Activated CD4-positive, alpha-beta T cell treated with anti-CD3 and anti-CD28 coated beads, Interleukin-2, amount 10 ng/mL, durations not matched to agents 7 days and 5 days (primary cell): Measurements from ENCODE around the gene ZMIZ1. TPM values are rescaled to one million over a fixed set of nuclear protein-coding genes. Genes with fewer than 3 reads are reported as not detected.

Experiments
- CTCF ChIA-PET: fragments of 350-600 bp; sonication (Branson Sonifier 250); formaldehyde crosslinking; loops from one replicate; lab custom pipeline; 2021; ENCODE audit warnings: antibody characterized with exemption; lab: Charles Lee
- POLR2A ChIA-PET: fragments of 350-600 bp; sonication (Branson Sonifier 250); formaldehyde crosslinking; loops from one replicate; lab custom pipeline; 2021; ENCODE audit warnings: antibody characterized with exemption; lab: Charles Lee
- DNase-seq: peaks from one replicate; pipeline ENCODE4 v3.0.0-alpha.2; 2020
- H3K27ac Mint-ChIP-seq: one replicate; pipeline ENCODE4 v1.8.0; 2021; ENCODE audit warnings: mild to moderate bottlenecking, moderate library complexity, mixed read lengths
- H3K27me3 Mint-ChIP-seq: one replicate; pipeline ENCODE4 v1.8.0; 2021; ENCODE audit warnings: mixed read lengths
- H3K36me3 Mint-ChIP-seq: one replicate; pipeline ENCODE4 v1.8.0; 2021; ENCODE audit warnings: low read depth, mixed read lengths
- H3K4me1 Mint-ChIP-seq: one replicate; pipeline ENCODE4 v1.8.0; 2021; ENCODE audit warnings: mixed read lengths
- H3K4me3 Mint-ChIP-seq: one replicate; pipeline ENCODE4 v1.8.0; 2021; ENCODE audit warnings: mild to moderate bottlenecking, moderate library complexity, mixed read lengths
- H3K9me3 Mint-ChIP-seq: one replicate; pipeline ENCODE4 v1.8.0; 2021; ENCODE audit warnings: mixed read lengths
- total RNA-seq, 2 experiments: library from RNA; stranded (reverse); gene quantifications; one replicate each; pipeline ENCODE4 v1.2.3, GENCODE V29; 2021

ZMIZ1 gene
- total RNA-seq, 2 experiments from 2014 or later = 27.8 to 31.5 TPM

DNA sequence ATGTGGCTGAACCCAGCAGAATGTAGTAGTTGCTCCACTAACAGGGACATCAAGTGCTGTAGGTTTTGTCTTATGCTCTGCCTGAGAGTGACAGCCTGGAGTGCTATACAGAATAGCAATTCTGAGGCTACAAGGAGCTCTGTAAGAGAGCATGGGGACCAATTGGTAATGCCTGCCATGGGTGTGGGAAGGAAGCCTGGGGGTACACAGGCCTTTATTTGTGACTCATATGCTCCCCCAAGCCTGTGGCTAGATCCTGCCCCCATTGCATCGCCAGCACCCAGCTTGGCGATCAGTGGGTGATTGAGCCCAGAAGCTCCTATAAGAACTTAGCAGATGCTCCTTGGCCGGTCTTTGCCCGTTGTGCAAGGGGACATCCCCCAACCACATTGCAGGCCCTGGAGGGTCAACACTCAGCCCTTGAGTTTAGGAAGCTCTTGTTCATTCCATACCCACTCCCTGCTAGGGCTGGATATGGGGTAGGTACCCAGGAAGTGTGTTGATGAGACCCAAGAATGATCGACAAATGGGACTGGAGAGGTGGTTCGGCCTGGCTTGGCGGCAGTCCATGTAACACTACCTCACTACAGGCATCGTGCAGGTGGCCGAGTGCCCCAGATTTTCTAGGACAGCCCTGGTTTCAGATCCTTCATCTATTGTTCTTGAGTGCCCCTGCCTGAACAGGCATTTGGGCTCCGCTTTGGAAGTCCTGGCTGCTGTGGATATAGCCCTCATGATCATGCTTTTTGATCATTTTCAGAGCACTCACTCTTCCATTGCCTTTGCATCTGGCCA lies 37.7 kb downstream of the ZMIZ1 start:
- no peak overlapping the region for H3K4me3 Mint-ChIP-seq
- no peak overlapping the region for H3K27ac Mint-ChIP-seq
- no peaks in the 10 kb centered on the region for H3K27me3 Mint-ChIP-seq
- no peaks in the 10 kb centered on the region for H3K36me3 Mint-ChIP-seq
- peaks cover 25% of the 10 kb centered on the region for H3K4me1 Mint-ChIP-seq
- ChIA-PET POLR2A (no interaction called here), CTCF (interaction anchor here (1.1 to 2.0 kb wide), 2 partner anchors 31 to 305 kb away, joined by 3 to 5 read pairs; no protein-coding TSS in a partner anchor)
- H3K9me3 Mint-ChIP-seq = no peaks in the 10 kb centered on the region
- no peak for DNase-seq

DNA sequence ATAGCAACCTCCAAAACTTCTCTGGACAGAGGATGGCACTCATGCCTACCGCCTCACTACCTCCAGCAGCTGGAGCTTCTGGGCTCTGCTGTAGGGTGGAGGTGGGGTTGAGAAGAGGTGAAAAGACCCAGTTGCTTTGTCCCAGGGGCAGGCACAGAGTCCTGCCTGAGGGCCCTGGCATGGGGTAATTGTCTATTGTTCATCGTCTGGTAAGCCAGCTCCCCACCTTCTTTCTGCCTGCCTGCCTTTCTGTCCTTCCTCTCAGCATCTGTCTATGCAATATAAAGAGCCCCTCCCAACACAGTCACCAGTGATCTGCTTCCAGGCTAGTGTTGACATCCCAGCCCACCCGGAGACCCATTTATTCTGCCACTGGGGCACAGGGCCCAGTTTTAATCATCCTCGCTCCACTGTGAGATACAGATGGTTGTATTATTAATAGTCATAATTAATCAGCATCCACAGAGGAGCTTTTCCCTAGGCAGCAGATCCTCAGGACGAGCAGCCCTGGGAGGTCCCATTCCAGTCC lies 39.0 kb downstream of the ZMIZ1 start:
- peaks cover 15% of the 10 kb centered on the region for H3K4me1 Mint-ChIP-seq
- H3K36me3 Mint-ChIP-seq = no peaks in the 10 kb centered on the region
- H3K27me3 Mint-ChIP-seq = no peaks in the 10 kb centered on the region
- ChIA-PET CTCF (interaction anchor here (1.2 kb wide), 1 partner anchor 17 kb away, joined by 3 read pairs; no protein-coding TSS in a partner anchor), POLR2A (no interaction called here)
- H3K27ac Mint-ChIP-seq = no peak overlapping the region
- no peaks in the 10 kb centered on the region for H3K9me3 Mint-ChIP-seq
- no peak overlapping the region for H3K4me3 Mint-ChIP-seq
- DNase-seq = no peak

DNA sequence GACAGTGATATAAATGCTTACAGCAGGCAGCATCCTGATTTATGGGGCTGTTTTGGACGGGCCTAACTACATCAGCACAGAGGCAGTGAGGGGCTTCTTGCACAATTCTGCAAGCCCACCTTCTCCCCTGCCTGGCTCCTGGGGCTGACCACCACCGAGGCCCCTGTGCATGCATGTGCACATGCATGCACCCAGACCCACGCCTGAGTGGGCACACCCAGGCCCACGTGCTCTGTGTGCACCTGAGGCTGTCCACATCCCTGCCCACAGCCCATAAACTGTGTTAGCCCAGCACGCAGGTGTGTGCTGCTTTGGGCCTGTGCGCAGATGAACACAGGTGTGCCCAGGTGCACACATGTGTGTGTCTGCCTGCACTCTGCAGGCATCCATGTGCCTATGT lies 40.0 kb downstream of the ZMIZ1 start:
- H3K4me1 Mint-ChIP-seq = peaks cover 9% of the 10 kb centered on the region
- CTCF ChIA-PET = no interaction called here

DNA sequence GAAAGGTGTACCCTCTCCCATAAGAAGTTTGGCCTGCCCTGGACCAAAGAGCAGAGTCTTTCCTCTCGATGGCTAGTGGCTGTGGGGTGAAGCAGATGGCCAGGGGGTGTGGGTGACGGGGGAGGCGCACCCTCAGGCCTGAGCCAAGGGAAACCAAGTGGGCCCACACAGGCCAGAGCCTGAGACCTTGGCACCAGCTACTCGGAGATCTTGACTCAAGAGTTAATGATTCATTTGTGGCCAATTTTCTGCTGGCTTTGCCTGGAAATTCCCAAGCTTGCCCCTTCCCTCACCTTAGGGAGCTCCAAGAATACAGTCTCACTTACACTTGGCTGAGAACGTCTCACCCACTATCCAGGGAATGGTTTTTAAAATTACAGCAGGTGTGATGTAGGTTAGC lies 42.7 kb downstream of the ZMIZ1 start:
- Mint-ChIP-seq H3K27me3 (no peaks in the 10 kb centered on the region), H3K4me3 (no peak overlapping the region), H3K27ac (no peak overlapping the region), H3K36me3 (no peaks in the 10 kb centered on the region), H3K9me3 (no peaks in the 10 kb centered on the region), H3K4me1 (peaks cover 20% of the 10 kb centered on the region)
- POLR2A ChIA-PET = no interaction called here
- no peak for DNase-seq
- CTCF ChIA-PET = interaction anchor here (0.6 kb wide), 1 partner anchor 78 kb away, joined by 3 read pairs; no protein-coding TSS in a partner anchor

More for the DNA sequence above, 40.0 kb downstream of the ZMIZ1 start:
- no peaks in the 10 kb centered on the region for H3K36me3 Mint-ChIP-seq
- H3K27me3 Mint-ChIP-seq = no peaks in the 10 kb centered on the region
- no peak overlapping the region for H3K4me3 Mint-ChIP-seq
- H3K27ac Mint-ChIP-seq = no peak overlapping the region
- DNase-seq = no peak
- no peaks in the 10 kb centered on the region for H3K9me3 Mint-ChIP-seq
- POLR2A ChIA-PET = no interaction called here

DNA sequence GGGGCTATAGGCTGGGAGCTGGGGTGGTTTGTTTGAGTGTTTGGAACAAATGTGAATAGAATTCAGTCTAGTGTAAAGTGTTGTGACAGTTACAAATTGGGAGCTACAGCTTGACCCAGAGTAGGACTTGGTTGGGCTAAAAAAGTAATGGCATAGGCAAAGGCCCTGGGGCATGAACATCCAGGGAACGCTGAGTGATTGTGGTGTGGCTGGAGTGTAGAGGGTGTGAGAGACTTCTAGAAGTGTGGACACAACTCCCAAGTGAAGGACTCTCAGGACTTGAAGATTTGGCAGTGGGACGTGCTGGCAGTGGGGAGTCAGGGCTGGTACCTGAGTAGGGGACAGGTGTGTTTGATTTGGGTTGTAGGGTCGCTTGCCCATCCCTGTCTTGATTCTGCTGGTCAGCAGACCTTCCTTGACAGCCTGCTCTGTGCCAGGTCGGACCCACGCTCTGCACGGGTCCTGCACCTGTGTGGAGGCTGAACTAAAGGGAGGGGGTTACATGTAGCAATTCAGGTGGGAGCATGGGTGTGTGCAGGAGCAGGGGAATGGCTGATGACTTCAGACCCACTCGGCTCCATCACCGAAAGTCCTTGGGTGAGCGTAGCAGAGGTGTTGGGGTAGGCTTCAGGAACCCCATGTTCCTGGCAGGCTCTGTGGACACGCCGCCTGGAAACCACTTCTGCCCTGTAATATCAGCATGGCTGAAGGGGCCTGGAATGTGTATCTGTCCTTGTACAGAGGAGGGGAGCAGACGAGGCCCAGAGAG lies 43.3 kb downstream of the ZMIZ1 start:
- POLR2A ChIA-PET = no interaction called here
- H3K9me3 Mint-ChIP-seq = no peaks in the 10 kb centered on the region
- peaks cover 26% of the 10 kb centered on the region for H3K4me1 Mint-ChIP-seq
- H3K27me3 Mint-ChIP-seq = no peaks in the 10 kb centered on the region
- no peaks in the 10 kb centered on the region for H3K36me3 Mint-ChIP-seq
- CTCF ChIA-PET = no interaction called here
- no peak overlapping the region for H3K27ac Mint-ChIP-seq
- DNase-seq = no peak
- H3K4me3 Mint-ChIP-seq = no peak overlapping the region

DNA sequence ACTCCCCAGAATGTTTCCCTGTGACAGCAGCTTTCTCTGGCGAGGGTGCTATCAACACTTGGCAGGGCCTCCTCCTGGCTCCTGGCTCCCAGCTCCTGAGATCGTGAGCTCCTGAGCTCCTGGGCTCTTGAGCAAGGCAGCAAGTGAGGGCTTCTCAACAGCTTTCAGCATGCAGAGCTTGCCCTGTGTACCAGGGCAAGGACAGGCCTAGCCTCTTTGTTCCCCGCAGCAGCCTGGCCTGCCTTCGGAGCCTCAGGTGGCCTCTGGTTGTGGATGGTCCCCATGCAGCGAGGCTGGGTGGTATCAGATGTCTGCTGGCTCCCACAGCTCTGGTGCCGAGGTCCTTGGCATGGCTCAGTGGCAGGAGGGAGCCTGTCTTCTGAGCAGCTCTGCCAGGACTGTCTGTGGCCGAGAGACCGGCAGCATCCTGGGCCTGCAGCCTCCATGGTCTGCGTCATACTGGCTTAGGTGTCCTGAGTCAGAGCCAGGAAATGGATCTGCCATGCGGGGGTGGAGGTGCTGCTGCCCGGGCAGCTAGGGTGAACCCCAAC lies 44.2 kb downstream of the ZMIZ1 start:
- Mint-ChIP-seq H3K9me3 (no peaks in the 10 kb centered on the region), H3K36me3 (no peaks in the 10 kb centered on the region), H3K27ac (no peak overlapping the region), H3K4me1 (peaks cover 29% of the 10 kb centered on the region), H3K27me3 (no peaks in the 10 kb centered on the region), H3K4me3 (no peak overlapping the region)
- no peak for DNase-seq
- ChIA-PET CTCF (interaction anchor here (0.8 kb wide), 1 partner anchor 14 kb away, joined by 3 read pairs; no protein-coding TSS in a partner anchor), POLR2A (interaction anchor here (0.6 kb wide), 1 partner anchor 262 kb away, joined by 5 read pairs; no protein-coding TSS in a partner anchor)

DNA sequence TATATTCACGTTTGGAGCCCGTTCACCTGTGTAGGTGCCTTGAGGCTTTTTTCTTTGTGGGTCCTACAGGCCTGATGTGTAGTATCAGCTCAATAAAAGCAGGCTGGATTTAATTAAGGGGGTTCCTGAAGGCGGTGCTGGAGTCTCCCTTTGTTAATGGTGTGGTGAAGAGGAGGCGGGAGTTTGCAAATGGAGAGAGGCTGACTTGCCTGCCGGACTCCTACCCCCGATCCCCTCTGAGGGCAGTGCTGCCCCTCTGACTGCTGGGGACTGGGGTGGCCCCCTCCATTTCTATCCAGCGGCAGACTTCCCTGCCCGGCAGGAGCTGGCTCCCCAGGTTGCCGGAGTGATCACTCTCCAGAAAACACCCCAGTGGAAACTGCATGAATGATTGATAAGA lies 45.1 kb downstream of the ZMIZ1 start:
- Mint-ChIP-seq H3K9me3 (no peaks in the 10 kb centered on the region), H3K36me3 (no peaks in the 10 kb centered on the region), H3K4me3 (no peak overlapping the region), H3K27me3 (no peaks in the 10 kb centered on the region), H3K27ac (no peak overlapping the region), H3K4me1 (peaks cover 29% of the 10 kb centered on the region)
- POLR2A ChIA-PET = no interaction called here
- CTCF ChIA-PET = interaction anchor here (1.4 kb wide), 1 partner anchor 14 kb away, joined by 5 read pairs; no protein-coding TSS in a partner anchor
- no peak for DNase-seq

DNA sequence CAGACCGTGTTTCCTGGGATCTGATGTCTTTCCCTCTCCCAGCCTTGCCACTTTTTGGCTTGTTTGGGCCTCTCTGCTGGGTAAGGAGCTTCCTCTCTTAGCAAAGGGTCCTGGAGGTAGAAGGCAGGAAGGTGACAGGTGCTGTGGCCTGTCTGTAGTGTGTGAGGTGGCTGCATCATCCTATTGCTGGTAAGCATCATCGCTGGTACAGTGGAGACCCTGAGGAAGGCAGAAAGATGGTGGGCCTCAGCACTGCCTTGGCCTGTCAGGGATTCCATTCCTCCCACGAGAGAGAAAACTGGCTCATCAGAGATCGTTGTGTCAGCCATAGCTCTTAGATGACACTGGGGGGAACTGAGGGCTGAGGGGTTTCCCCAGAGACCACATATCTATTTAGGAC lies 46.5 kb downstream of the ZMIZ1 start:
- CTCF ChIA-PET = interaction anchor here (1.4 kb wide), 2 partner anchors 10 to 13 kb away, joined by 3 to 5 read pairs; no protein-coding TSS in a partner anchor

DNA sequence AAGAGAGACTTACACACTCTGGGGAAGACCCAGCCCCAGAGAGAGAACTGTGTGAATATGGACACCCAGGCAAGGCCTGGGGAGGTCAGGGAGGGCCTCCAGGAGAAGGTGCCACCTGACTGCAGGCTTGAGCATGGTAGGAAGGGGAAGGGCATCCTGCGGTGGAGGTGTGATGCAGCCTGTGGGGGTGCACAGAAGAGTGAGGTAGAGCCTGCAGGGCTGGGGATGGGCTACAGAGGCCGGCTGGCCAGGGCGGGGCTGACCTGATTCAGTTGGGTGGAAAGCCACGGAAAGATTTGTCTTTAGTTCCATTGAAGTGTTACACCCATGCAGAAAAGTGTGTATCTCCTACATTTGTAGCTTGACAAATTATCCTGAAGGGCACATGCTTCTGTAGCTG lies 47.6 kb downstream of the ZMIZ1 start:
- POLR2A ChIA-PET = no interaction called here
- H3K9me3 Mint-ChIP-seq = no peaks in the 10 kb centered on the region
- peaks cover 29% of the 10 kb centered on the region for H3K4me1 Mint-ChIP-seq
- no peak overlapping the region for H3K4me3 Mint-ChIP-seq
- H3K27ac Mint-ChIP-seq = no peak overlapping the region
- H3K27me3 Mint-ChIP-seq = no peaks in the 10 kb centered on the region
- DNase-seq = no peak
- H3K36me3 Mint-ChIP-seq = no peaks in the 10 kb centered on the region
- CTCF ChIA-PET = interaction anchor here (0.6 kb wide), 1 partner anchor 342 kb away, joined by 4 read pairs; no protein-coding TSS in a partner anchor

More for the DNA sequence above, 46.5 kb downstream of the ZMIZ1 start:
- Mint-ChIP-seq H3K27me3 (no peaks in the 10 kb centered on the region), H3K27ac (no peak overlapping the region), H3K4me1 (peaks cover 29% of the 10 kb centered on the region), H3K4me3 (no peak overlapping the region), H3K9me3 (no peaks in the 10 kb centered on the region), H3K36me3 (no peaks in the 10 kb centered on the region)
- POLR2A ChIA-PET = no interaction called here
- no peak for DNase-seq

DNA sequence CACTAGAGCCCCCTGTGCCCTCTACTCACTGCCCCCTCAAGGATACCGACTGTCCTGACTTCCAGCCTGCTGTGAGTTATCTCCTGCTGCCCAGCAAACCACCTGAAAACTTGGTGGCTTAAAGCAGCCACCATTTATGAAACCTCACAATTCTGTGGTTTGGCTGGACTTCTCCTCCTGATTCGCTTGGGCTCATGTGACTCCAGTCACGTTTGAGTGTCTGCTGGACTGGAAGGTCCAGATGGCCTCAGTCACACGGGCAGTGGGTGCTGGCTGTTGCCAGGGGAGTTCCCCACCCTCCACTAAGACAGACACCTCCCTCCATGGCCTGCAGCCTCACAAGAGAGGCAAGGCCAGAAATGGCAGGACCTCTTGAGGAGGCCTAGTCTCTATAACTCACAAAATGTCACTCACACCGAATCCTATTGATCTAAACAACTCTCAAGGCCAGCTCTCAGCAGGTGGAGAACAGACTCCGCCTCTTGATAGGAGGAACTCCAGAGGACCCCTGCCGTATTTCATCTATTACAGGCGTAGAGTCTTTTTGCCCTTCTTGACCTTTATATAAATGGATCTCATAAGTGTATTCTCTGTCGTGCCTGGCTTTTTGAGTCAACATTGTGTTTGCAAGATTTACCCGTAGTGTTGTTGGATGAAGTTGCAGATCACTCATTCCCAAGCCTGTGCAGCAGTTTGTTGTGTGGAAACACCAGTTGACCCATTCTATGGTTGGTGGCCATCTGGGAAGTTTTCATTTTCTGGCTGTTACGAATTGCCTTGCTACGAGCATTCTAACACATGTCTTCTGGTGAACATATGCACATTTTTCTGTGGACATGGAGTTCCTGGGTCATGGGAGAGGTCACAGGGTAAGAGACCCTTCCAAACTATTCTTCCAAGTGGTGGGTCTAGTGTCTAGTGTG lies 48.3 kb downstream of the ZMIZ1 start:
- POLR2A ChIA-PET = no interaction called here
- CTCF ChIA-PET = interaction anchor here (0.6 to 1.6 kb wide), 2 partner anchors 14 to 343 kb away, joined by 4 read pairs; no protein-coding TSS in a partner anchor
- DNase-seq = no peak
- H3K36me3 Mint-ChIP-seq = no peaks in the 10 kb centered on the region
- peaks cover 29% of the 10 kb centered on the region for H3K4me1 Mint-ChIP-seq
- H3K27me3 Mint-ChIP-seq = no peaks in the 10 kb centered on the region
- H3K4me3 Mint-ChIP-seq = no peak overlapping the region
- no peak overlapping the region for H3K27ac Mint-ChIP-seq
- no peaks in the 10 kb centered on the region for H3K9me3 Mint-ChIP-seq

DNA sequence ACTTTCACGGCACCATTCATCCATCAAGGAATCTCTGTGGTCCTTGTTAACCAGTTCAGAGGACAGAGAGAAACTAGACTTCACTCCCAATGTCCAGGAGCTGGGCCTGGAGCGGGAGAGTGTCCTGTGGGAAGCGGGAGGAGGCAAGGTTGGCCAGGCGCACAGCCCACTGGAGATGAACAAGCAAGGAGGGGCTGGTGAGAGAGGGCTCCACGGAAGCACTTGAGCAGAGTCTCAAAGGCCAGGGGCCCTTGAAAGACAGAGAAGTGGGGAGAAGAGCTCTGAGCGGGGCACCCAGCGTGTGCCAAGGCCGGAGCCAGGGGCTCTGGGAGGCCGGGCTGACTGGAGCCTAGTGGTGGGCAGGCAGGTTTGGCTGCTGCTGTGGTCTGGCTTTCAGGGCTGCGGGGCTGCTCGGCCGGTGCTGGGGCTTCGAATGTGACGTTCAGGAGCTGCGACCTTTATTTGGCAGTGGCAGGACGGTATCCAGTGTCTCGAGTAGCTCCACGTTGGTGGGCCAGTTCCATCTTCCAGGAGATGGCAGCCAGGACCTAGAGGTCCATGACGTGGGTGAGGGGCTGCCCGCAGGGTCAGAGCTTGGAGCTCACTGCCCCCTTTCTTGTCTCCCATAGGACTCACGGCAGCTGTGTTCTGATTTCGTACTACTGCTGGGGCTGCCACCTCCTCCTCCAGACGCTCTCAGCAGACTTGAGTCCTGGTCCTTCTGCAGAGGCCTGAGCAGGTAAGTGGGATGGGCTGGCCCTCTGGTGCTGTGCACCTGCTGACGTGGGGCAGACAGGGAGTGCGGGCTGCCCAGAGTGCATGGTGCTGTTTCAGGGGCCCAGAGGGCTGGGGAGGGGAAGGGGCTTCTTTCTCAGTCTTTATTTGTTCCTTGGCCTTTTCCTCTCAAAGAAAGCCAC lies 49.8 kb downstream of the ZMIZ1 start:
- ChIA-PET POLR2A (no interaction called here), CTCF (interaction anchor here (0.9 to 1.6 kb wide), 3 partner anchors 9 to 16 kb away, joined by 3 to 4 read pairs (median 4); no protein-coding TSS in a partner anchor)
- no peaks in the 10 kb centered on the region for H3K36me3 Mint-ChIP-seq
- no peak overlapping the region for H3K27ac Mint-ChIP-seq
- H3K4me1 Mint-ChIP-seq = peaks cover 29% of the 10 kb centered on the region
- H3K9me3 Mint-ChIP-seq = no peaks in the 10 kb centered on the region
- no peaks in the 10 kb centered on the region for H3K27me3 Mint-ChIP-seq
- H3K4me3 Mint-ChIP-seq = no peak overlapping the region
- DNase-seq = no peak
